HepG2 (cell line): Measurements from ENCODE around the gene TM9SF4. TPM values are rescaled to one million over a fixed set of nuclear protein-coding genes. Genes with fewer than 3 reads are reported as not detected.

Source experiments
- ATAC-seq: fragments of 200-7000 bp; cut with Tn5 transposase; 3 replicates; pipeline ENCODE4 v1.9.1; 2020; ENCODE audit warnings: mild to moderate bottlenecking, moderate library complexity
- BruUV-seq: library from RNA; stranded (reverse); fragments of 400-500 nt; replicated peaks from 2 replicates; lab custom pipeline; 2021; lab: Mats Ljungman, UMichigan
- CTCF ChIA-PET: fragments of 300-600 bp; formaldehyde crosslinking; extraction: SDS; loops from one replicate; lab custom pipeline; 2021; ENCODE audit warnings: low total read pairs, inconsistent platforms, low intra/inter-chr PET ratio; lab: Yijun Ruan, JAX
- POLR2A ChIA-PET: fragments of 350-600 bp; sonication (Branson Sonifier 250); formaldehyde crosslinking; loops from one replicate; lab custom pipeline; 2020; ENCODE audit warnings: antibody characterized with exemption, inconsistent platforms; lab: Yijun Ruan, JAX
- DNase-seq: peaks from one replicate; pipeline ENCODE4 v3.0.0-alpha.2; 2015; ENCODE audit warnings: low spot score
- FAIRE-seq: peaks from 3 replicates; lab custom pipeline; 2011; peaks lifted over from hg19 to GRCh38; lab: Jason Lieb, UNC
- H2AFZ ChIP-seq: one replicate; pipeline ENCODE4 v1.6.1; 2011; ENCODE audit warnings: low read length, inconsistent platforms
- H3K27ac ChIP-seq: fragments of 300-600 bp; 3 replicates; pipeline ENCODE4 v1.8.0; 2011; ENCODE audit warnings: mixed run types, mild to moderate bottlenecking, mixed read lengths, low read length, inconsistent platforms; ENCODE audit not compliant: insufficient read depth; ENCODE audit errors: extremely low read length
- H3K27me3 ChIP-seq, 2 experiments: fragments of 200-600 bp in 1 of 2; 2 replicates in 1 of 2; 3 replicates in 1 of 2; pipeline versions ENCODE4 v1.6.0 to v1.8.0; 2011; ENCODE audit warnings: low read length in 2 of 2, mild to moderate bottlenecking in 2 of 2, moderate library complexity in 2 of 2, inconsistent platforms in 1 of 2; ENCODE audit not compliant: insufficient read depth in 2 of 2, control insufficient read depth in 1 of 2
- H3K36me3 ChIP-seq, 2 experiments: fragments of 200-600 bp in 1 of 2; replicated peaks in 1 of 2; 2 replicates in 1 of 2; 3 replicates in 1 of 2; pipeline versions ENCODE4 v1.5.1 to v1.8.0; 2011; ENCODE audit warnings: low read length in 2 of 2, inconsistent platforms in 1 of 2; ENCODE audit not compliant: insufficient read depth in 2 of 2, control insufficient read depth in 1 of 2
- H3K4me1 ChIP-seq: 2 replicates; pipeline ENCODE4 v1.5.1; 2012; ENCODE audit warnings: low read length, inconsistent platforms; ENCODE audit not compliant: insufficient read depth
- H3K4me2 ChIP-seq: 2 replicates; pipeline ENCODE4 v1.6.0; 2011; ENCODE audit warnings: low read depth, low read length, inconsistent platforms
- H3K4me3 ChIP-seq, 3 experiments: fragments of 200-600 bp in 1 of 3; sonication (generic), shearing (Covaris generic) in 1 of 3; replicated peaks in 1 of 3; 2 replicates each; pipeline ENCODE4 v1.5.1; 2011 to 2016; ENCODE audit warnings: low read length in 3 of 3, inconsistent platforms in 2 of 3, low read depth in 2 of 3, mild to moderate bottlenecking in 2 of 3, control low read depth in 1 of 3, mixed read lengths in 1 of 3; ENCODE audit not compliant: insufficient read depth in 1 of 3
- H3K79me2 ChIP-seq: one replicate; pipeline ENCODE4 v1.6.1; 2011; ENCODE audit warnings: low read length, inconsistent platforms; ENCODE audit not compliant: insufficient read depth
- H3K9ac ChIP-seq: 2 replicates; pipeline ENCODE4 v1.6.0; 2011; ENCODE audit warnings: mild to moderate bottlenecking, low read depth, low read length, inconsistent platforms; ENCODE audit not compliant: insufficient read depth
- H3K9me3 ChIP-seq: 2 replicates; pipeline ENCODE4 v1.5.1; 2012; ENCODE audit warnings: mild to moderate bottlenecking, low read length
- H4K20me1 ChIP-seq: 2 replicates; pipeline ENCODE4 v1.6.0; 2011; ENCODE audit warnings: inconsistent platforms, mild to moderate bottlenecking, low read length, moderate library complexity; ENCODE audit not compliant: insufficient read depth
- ETV5 ChIP-seq: IDR thresholded peaks from 2 replicates; pipeline ENCODE4 v1.6.1; 2018; ENCODE audit warnings: missing biosample characterization, missing genetic modification reagents, inconsistent platforms, borderline replicate concordance
- NR0B2 ChIP-seq: sonication (generic); formaldehyde crosslinking; IDR thresholded peaks from 2 replicates; pipeline ENCODE4 v1.4.0; 2020; ENCODE audit warnings: mild to moderate bottlenecking, missing genetic modification reagents
- POGK ChIP-seq: sonication (generic); formaldehyde crosslinking; conservative IDR thresholded peaks from 2 replicates; pipeline ENCODE4 v1.8.0; 2022; ENCODE audit warnings: mild to moderate bottlenecking, moderate library complexity, missing genetic modification reagents
- TGIF2 ChIP-seq: IDR thresholded peaks from 2 replicates; pipeline ENCODE4 v1.6.1; 2016; ENCODE audit warnings: control low read depth, missing compliant biosample characterization
- ZNF564 ChIP-seq: sonication (generic); formaldehyde crosslinking; IDR thresholded peaks from 2 replicates; pipeline ENCODE4 v1.8.1; 2023; ENCODE audit warnings: mild to moderate bottlenecking, missing genetic modification reagents
- WGBS: methylation state at CpG from one replicate; pipeline ENCODE4 v1.1.6; 2017; ENCODE audit warnings: low lambda C conversion rate; 5-methylcytosine and 5-hydroxymethylcytosine counted together
- in situ Hi-C: cut with HindIII; loops from 2 replicates; pipeline ENCODE4 v1.10.0; 2017; ENCODE audit warnings: low pct_unique_long_range_greater_than_20kb; ENCODE audit not compliant: extremely low pct_ligation_motif_present
- intact Hi-C: fragments of 100-400 bp; cut with micrococcal nuclease; formaldehyde crosslinking; loops from one replicate; pipeline ENCODE4 v1.10.0; 2022; ENCODE audit not compliant: unreplicated experiment
- polyA plus RNA-seq, 8 experiments: library from polyadenylated mRNA; depleted of rRNA in 3 of 8; stranded (reverse) in 7 of 8; unstranded in 1 of 8; fragments of >200 nt; fragmentation: Illumina TruSeq in 4 of 8; extraction: Trizol in 4 of 8; gene quantifications; 2 replicates each; pipeline versions ENCODE4 v1.2.1 to v1.2.3, GENCODE V29; 2011 to 2016; ENCODE audit warnings: low read depth in 4 of 8, missing spikeins in 1 of 8, mixed read lengths in 1 of 8; ENCODE audit not compliant: insufficient read depth in 1 of 8
- total RNA-seq, 5 experiments: library from RNA; depleted of rRNA; stranded (reverse); fragments of >200 nt; fragmentation: Illumina TruSeq; extraction: Trizol; gene quantifications; 2 replicates each; pipeline ENCODE4 v1.2.3, GENCODE V29; 2016; ENCODE audit warnings: low read depth in 1 of 5
- TF ChIP-seq, protein P1 (sequence below): IDR thresholded peaks from 2 replicates; pipeline ENCODE4 v1.6.1; 2016; ENCODE audit warnings: missing compliant biosample characterization, missing genetic modification reagents, borderline replicate concordance
- TF ChIP-seq, protein P2 (sequence below): sonication (generic); formaldehyde crosslinking; IDR thresholded peaks from 2 replicates; pipeline ENCODE4 v1.4.0; 2020; ENCODE audit warnings: missing genetic modification reagents

Gene TM9SF4
- total and polyA plus RNA-seq, 2 of the 13 experiments (the other 11 are each of a cell fraction or from before 2014, with no cell fraction given), result 53.5 to 171 TPM

GRCh38 chr20:32153771-32154170 lies 44.3 kb downstream of the TM9SF4 start:
- H4K20me1 ChIP-seq, result no peaks in the 10 kb centered on the region
- H3K9me3 ChIP-seq, result no peaks in the 10 kb centered on the region
- H3K27ac ChIP-seq, result peak overlapping the region; percentile 63
- H3K9ac ChIP-seq, result no peak overlapping the region
- no peaks in the 10 kb centered on the region for H3K79me2 ChIP-seq
- TF ChIP-seq, protein P1, sequence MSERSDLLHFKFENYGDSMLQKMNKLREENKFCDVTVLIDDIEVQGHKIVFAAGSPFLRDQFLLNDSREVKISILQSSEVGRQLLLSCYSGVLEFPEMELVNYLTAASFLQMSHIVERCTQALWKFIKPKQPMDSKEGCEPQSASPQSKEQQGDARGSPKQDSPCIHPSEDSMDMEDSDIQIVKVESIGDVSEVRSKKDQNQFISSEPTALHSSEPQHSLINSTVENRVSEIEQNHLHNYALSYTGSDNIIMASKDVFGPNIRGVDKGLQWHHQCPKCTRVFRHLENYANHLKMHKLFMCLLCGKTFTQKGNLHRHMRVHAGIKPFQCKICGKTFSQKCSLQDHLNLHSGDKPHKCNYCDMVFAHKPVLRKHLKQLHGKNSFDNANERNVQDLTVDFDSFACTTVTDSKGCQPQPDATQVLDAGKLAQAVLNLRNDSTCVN (CRISPR knock-in tag), result no peak
- TF ChIP-seq ZNF564, result no peak
- TF ChIP-seq NR0B2 (CRISPR knock-in tag), result 0 out of 2 replicates have a peak, but pooled peaks have one; percentile 25
- TF ChIP-seq, protein P2, sequence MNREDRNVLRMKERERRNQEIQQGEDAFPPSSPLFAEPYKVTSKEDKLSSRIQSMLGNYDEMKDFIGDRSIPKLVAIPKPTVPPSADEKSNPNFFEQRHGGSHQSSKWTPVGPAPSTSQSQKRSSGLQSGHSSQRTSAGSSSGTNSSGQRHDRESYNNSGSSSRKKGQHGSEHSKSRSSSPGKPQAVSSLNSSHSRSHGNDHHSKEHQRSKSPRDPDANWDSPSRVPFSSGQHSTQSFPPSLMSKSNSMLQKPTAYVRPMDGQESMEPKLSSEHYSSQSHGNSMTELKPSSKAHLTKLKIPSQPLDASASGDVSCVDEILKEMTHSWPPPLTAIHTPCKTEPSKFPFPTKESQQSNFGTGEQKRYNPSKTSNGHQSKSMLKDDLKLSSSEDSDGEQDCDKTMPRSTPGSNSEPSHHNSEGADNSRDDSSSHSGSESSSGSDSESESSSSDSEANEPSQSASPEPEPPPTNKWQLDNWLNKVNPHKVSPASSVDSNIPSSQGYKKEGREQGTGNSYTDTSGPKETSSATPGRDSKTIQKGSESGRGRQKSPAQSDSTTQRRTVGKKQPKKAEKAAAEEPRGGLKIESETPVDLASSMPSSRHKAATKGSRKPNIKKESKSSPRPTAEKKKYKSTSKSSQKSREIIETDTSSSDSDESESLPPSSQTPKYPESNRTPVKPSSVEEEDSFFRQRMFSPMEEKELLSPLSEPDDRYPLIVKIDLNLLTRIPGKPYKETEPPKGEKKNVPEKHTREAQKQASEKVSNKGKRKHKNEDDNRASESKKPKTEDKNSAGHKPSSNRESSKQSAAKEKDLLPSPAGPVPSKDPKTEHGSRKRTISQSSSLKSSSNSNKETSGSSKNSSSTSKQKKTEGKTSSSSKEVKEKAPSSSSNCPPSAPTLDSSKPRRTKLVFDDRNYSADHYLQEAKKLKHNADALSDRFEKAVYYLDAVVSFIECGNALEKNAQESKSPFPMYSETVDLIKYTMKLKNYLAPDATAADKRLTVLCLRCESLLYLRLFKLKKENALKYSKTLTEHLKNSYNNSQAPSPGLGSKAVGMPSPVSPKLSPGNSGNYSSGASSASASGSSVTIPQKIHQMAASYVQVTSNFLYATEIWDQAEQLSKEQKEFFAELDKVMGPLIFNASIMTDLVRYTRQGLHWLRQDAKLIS (CRISPR knock-in tag), result no peak
- TF ChIP-seq POGK (CRISPR knock-in tag), result no peak
- TF ChIP-seq TGIF2 (CRISPR knock-in tag), result no peak
- TF ChIP-seq ETV5 (CRISPR knock-in tag), result no peak
- TF ChIP-seq, all 625 proteins: peak for 1
- Histone ChIP-seq H2AFZ (no peak overlapping the region), H3K4me2 (no peak overlapping the region), H3K27me3 (no peaks in the 10 kb centered on the region), H3K4me3 (no peak overlapping the region), H3K36me3 (peaks cover 36 to 79% of the 10 kb centered on the region in 2 experiments), H3K4me1 (peaks cover 33% of the 10 kb centered on the region)
- intact Hi-C loops (no loop called here), in situ Hi-C loops (no loop called here)
- FAIRE-seq (no peak), ATAC-seq (no peak), DNase-seq (no peak)
- 94% methylated on average over 5 of the region's 5 CpGs for whole genome bisulfite sequencing
- CTCF ChIA-PET, result no interaction called here
- POLR2A ChIA-PET, result no interaction called here
- no TSS peak for BruUV-seq
